NOMO-1 treated with DMSO at 0.1 percent for 48 hours (cell line): ENCODE measurements around the gene PCYOX1L.

Experiments
- DNase-seq: peaks from one replicate; lab custom pipeline; 2025; ENCODE audit not compliant: unreplicated experiment; lab: John Stamatoyannopoulos, UW

The PCYOX1L gene

DNA sequence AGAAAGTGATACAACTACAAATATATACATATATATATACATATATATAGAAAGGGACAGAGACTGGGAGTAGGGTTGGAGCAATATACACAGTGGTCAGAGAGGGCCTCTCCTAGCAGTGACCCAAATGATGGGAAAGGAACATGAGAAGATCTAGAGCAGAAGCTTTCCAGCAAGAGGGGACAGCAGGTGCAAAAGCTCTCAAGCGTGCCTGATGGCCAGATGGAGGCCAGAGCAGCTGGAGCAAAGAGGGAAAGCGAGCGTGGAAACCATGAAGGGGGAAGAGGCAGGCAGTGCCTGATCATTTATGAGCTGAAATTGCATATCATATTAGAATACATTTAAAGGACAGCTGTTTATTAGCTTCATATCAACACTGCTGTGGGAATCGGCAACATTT lies 20.1 kb upstream of the PCYOX1L start:
- no peak for DNase-seq

DNA sequence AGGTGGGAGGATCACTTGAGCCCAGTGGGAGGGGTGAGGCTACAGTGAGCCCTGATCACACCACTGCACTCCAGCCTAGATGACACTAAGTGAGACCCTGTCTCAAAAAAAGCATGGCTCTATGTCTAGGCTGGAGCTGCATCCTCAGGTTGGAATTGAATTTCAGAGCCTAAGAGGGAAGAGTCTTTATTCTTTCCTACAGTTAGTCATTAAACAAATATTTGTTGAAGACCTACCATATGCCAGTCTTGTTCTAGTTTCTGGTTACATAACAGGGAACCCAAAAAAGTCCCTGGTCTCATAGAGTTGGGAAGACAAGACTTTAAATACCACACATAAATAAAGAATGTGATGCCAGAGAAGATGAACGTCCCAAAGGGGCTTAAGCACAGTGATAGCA lies 19.5 kb upstream of the PCYOX1L start:
- DNase-seq, result no peak

DNA sequence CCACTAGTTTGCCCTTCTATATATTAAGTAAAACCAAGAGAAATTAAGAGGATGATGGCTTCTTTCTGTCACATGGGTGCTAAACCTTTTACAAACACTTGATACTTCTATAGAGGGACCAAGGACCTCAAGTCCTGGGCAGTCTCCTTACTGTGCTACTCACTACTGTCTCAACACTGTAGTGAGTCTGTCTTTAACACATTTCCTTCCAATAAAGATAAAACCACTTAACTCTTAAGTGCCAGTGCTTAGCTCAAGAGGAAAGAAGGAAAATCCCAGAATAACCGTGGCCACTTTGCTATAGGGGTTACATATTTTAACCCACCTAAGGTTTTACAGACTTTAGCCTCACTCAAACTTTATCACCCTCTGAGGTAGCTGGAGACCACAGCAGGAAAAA lies 16.9 kb upstream of the PCYOX1L start:
- DNase-seq, result no peak

DNA sequence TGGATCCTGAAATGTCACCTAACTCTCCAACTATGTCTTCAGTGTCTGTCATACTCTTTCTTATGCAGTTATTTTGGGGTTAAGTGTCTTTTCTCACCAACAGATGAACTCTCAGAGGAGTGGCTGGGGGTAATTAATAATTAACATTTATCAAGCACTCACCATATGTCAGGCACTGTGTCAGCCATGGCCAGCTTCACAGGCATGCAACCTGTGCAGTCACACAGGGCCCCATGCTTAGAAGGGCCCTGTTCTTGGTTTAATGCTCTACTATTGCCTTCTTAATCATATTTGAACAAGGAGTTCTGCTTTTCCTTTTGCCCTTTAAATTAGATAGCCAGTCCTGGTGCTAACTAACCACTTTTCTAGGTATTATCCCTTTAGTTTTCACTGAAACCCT lies 16.0 kb upstream of the PCYOX1L start:
- DNase-seq, result no peak

DNA sequence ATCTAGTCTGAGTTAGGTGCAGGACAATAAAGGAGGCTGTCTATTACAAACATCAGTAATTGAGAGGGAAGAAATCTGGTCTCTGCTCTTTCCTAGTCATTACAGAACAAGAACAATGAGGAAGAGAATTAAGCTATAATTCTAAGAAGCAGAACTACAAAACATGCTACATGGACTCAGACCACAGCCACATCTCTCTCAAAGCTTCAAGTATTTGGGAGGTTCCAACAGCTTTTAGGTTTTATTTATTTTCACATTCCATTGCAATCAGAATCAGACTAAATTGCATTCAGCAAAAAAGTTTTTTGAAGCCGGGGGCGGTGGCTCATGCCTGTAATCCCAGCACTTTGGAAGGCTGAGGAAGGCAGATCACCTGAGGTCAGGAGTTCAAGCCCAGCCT lies 13.7 kb upstream of the PCYOX1L start:
- DNase-seq, result peak; percentile 36

GRCh38 chr5:149345147-149345891 lies 12.5 kb upstream of the PCYOX1L start, which contains the start of gene GRPEL2:
GRPEL2 (plus strand) TSS chr5:149345499; CDS start chr5:149345540, 41 bp downstream.
- DNase-seq, result peak; percentile 96

GRCh38 chr5:149345892-149346222 lies 12.0 kb upstream of the PCYOX1L start:
- peak; percentile 16 for DNase-seq

DNA sequence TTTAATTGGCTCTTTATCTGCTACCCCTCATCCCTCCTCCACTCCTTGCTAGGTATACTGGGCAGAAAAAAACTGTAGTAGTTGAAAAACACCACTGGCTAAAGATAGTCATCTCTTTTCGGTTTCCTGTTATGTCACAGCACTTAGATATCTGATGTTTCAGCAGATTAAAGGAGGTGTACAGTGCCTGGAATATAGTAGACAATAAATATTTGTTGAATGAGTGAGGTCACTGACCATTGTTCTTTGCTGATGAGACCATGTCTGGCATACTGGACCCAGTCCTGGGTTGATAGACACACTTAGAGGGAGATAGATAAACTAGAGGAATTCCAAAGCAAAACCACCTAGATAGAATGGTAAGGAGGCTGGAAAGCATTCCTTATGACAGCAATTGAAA lies 9.3 kb upstream of the PCYOX1L start:
- no peak for DNase-seq

DNA sequence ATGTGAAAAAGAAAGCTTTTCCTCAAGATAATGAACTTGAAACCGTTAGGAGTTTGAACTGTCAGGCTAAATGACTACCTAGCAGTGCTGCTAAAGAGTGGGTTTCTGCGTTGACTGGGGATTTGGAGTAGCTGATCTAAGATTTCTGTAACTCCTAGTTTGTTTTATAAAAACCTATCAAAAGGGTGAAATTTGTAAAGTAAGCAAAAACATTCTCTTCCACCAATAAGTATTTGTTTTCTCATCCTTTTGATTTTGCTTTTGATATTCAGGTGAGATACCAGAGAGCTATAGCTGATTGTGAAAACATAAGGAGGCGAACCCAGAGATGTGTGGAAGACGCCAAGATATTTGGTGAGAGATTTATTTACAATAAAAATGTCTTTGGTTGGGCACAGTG lies 8.5 kb upstream of the PCYOX1L start:
- no peak for DNase-seq

GRCh38 chr5:149352169-149352568 lies 5.7 kb upstream of the PCYOX1L start:
- no peak for DNase-seq

GRCh38 chr5:149353911-149354310 lies 3.9 kb upstream of the PCYOX1L start:
- no peak for DNase-seq

DNA sequence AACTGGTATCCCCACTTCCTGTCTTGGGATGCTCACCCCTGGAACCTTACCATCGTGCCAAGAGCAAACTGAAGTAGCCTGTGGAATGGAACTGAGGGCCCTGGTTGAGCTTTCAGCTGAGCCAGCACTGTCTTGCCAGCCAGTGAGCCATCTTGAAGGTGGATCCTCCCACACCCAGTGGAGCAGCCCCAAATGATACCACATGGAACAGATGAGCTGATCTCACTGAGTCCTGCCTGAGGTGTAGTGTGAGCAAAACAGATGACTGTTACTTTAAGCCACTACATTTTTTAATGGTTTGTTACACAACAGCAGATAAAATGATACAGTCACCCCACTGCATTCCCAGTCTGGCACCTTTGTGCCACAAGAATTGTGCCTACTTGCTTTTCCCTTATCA lies 2.2 kb upstream of the PCYOX1L start:
- DNase-seq, result no peak

- no peak for DNase-seq
Measured at GRCh38 chr5:149356391-149356790, 1.5 kb upstream of the PCYOX1L start.

- peak; percentile 49 for DNase-seq
Measured at GRCh38 chr5:149358294-149358651, 427 bp downstream of the PCYOX1L start.

- no peak for DNase-seq
Measured at GRCh38 chr5:149358868-149359495, 1.1 kb downstream of the PCYOX1L start.

DNA sequence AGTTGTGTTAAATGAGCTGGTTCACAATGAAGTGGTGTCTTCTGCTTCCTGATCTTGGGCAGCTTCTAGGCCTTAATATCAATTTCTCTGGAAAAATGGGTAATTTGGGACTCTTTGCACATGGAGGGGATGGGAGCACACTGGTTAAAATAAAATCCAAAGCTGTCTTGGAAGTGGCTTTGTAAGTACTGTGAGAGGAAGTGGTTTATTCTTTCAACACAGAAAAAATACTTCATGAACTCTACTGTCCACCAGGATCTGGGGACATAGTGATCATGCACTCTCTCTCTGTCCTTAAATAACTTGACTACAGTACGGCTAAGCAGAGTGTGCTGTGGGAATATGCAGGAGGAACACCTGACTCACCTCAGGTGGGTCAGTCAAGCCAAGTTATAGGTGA lies 2.4 kb downstream of the PCYOX1L start:
- DNase-seq, result peak; percentile 35

DNA sequence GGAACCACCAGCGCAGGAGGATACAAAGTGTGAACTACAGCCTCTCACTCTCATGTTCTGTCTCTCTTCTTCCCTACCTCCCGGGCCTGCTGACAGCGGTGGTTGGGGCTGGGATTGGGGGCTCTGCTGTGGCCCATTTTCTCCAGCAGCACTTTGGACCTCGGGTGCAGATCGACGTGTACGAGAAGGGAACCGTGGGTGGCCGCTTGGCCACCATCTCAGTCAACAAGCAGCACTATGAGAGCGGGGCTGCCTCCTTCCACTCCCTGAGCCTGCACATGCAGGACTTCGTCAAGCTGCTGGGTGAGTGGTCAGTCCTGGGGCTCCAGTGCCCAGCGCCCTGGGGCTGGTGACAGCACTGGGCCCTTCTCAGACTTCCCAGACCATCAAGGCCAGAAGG lies 4.7 kb downstream of the PCYOX1L start:
- DNase-seq, result no peak

- peak; percentile 4 for DNase-seq
Measured at GRCh38 chr5:149363358-149363757, 5.5 kb downstream of the PCYOX1L start.

GRCh38 chr5:149363936-149364335 lies 6.1 kb downstream of the PCYOX1L start:
- DNase-seq, result no peak

- DNase-seq, result no peak
Measured at GRCh38 chr5:149364719-149365118, 6.9 kb downstream of the PCYOX1L start.

GRCh38 chr5:149365418-149365817 lies 7.6 kb downstream of the PCYOX1L start:
- no peak for DNase-seq

DNA sequence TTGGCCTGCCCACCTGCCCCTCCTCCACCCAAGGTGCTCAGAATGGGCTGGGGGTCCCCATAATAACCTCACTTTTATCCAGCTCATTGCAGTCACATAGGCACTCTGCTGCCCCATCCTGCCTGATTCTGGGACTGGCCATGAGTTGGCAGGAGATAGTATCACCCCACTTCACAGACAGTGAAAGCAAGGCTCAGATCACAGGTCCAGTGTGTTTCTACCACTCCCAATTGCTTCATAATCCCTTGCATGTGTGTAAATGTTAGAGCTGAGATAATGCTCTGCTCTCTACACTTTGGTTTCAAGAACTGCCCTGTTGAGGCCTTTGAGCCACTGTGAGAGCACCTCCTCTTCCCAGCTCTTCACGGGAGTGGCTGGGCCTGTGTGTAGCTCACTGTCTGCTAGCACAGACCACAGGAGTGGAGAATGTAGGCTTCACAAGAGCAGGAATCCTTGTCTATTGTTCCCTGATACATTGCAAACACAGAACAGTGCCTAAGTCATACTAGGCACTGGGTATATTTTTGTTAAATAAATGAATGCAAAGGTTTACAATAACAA lies 8.4 kb downstream of the PCYOX1L start:
- DNase-seq, result no peak
